GM19025 (cell line): ENCODE measurements around the gene SLC7A8.

ENCODE experiments used
- ATAC-seq: cut with Tn5 transposase; IDR thresholded peaks from one replicate; pipeline ENCODE4 v1.9.1; 2021; ENCODE audit warnings: mild to moderate bottlenecking, low read depth, moderate library complexity; ENCODE audit not compliant: unreplicated experiment

SLC7A8 gene

GRCh38 chr14:23183158-23183470, 346 bp downstream of the SLC7A8 start:
- no peak for ATAC-seq

GRCh38 chr14:23182372-23183157, 895 bp downstream of the SLC7A8 start:
- no peak for ATAC-seq

- no peak for ATAC-seq
These were observed 1.5 kb downstream of the SLC7A8 start for GRCh38 chr14:23181946-23182345.

- no peak for ATAC-seq
These were observed 2.0 kb downstream of the SLC7A8 start for GRCh38 chr14:23181453-23181852.

GRCh38 chr14:23177181-23177580, 6.3 kb downstream of the SLC7A8 start:
- no peak for ATAC-seq

- no peak for ATAC-seq
These were observed 7.6 kb downstream of the SLC7A8 start for GRCh38 chr14:23175823-23176222.

GRCh38 chr14:23174296-23175184, 8.9 kb downstream of the SLC7A8 start:
- no peak for ATAC-seq

GRCh38 chr14:23173796-23174195, 9.7 kb downstream of the SLC7A8 start:
- ATAC-seq = no peak

- no peak for ATAC-seq
These were observed 10.4 kb downstream of the SLC7A8 start for GRCh38 chr14:23173031-23173430.

- no peak for ATAC-seq
These were observed 10.9 kb downstream of the SLC7A8 start for GRCh38 chr14:23172574-23172973.

- ATAC-seq = no peak
These were observed 11.4 kb downstream of the SLC7A8 start for GRCh38 chr14:23172096-23172495.

GRCh38 chr14:23171222-23171975, 12.1 kb downstream of the SLC7A8 start:
- ATAC-seq = no peak

GRCh38 chr14:23169622-23170021, 13.8 kb downstream of the SLC7A8 start:
- no peak for ATAC-seq

GRCh38 chr14:23168246-23168645, 15.2 kb downstream of the SLC7A8 start:
- ATAC-seq = no peak

GRCh38 chr14:23167116-23167847, 16.2 kb downstream of the SLC7A8 start:
- no peak for ATAC-seq

- no peak for ATAC-seq
These were observed 18.5 kb downstream of the SLC7A8 start for GRCh38 chr14:23164949-23165348.

- no peak for ATAC-seq
These were observed 19.2 kb downstream of the SLC7A8 start for GRCh38 chr14:23164250-23164649.

- no peak for ATAC-seq
These were observed 19.6 kb downstream of the SLC7A8 start for GRCh38 chr14:23163830-23164229.

- no peak for ATAC-seq
These were observed 20.7 kb downstream of the SLC7A8 start for GRCh38 chr14:23162800-23163199.

GRCh38 chr14:23162005-23162404, 21.5 kb downstream of the SLC7A8 start:
- no peak for ATAC-seq
